Thyroid gland (tissue), 4 donors: ENCODE results near the gene CTDSP2. TPM values are rescaled to one million over a fixed set of nuclear protein-coding genes. Genes with fewer than 3 reads are reported as not detected.

Experiments used
- DNase-seq, 2 donors: peaks; one replicate each; pipeline ENCODE4 v3.0.0-alpha.2; 2019
- H3K27ac ChIP-seq, 3 donors: fragments of 200-600 bp; sonication (generic); 1 replicate in 2 of 3; 2 replicates in 1 of 3; pipeline ENCODE4 v1.5.1; 2016 to 2019; ENCODE audit warnings: mild to moderate bottlenecking in 1 of 3, moderate library complexity in 1 of 3
- H3K27me3 ChIP-seq: fragments of 200-600 bp; sonication (generic); one replicate; pipeline ENCODE4 v1.5.1; 2019
- H3K36me3 ChIP-seq, 2 donors: fragments of 200-600 bp; sonication (generic); one replicate each; pipeline ENCODE4 v1.5.1; 2016 to 2019
- H3K4me1 ChIP-seq, 2 donors: fragments of 200-600 bp; sonication (generic); one replicate each; pipeline ENCODE4 v1.5.1; 2017 to 2019
- H3K4me3 ChIP-seq, 3 donors: fragments of 200-600 bp; sonication (generic); replicated peaks in 1 of 3; 1 replicate in 2 of 3; 2 replicates in 1 of 3; pipeline ENCODE4 v1.5.1; 2016; ENCODE audit warnings: mild to moderate bottlenecking in 1 of 3
- H3K9me3 ChIP-seq: fragments of 200-600 bp; sonication (generic); one replicate; pipeline ENCODE4 v1.5.1; 2017
- CTCF ChIP-seq, 6 experiments: fragments of 200-600 bp in 3 of 6; fragments of 450-650 bp in 3 of 6; sonication (generic) in 3 of 6; IDR thresholded peaks; one replicate each; pipeline ENCODE4 v1.5.1; 2016 to 2019; ENCODE audit warnings: antibody characterized with exemption in 6 of 6, mild to moderate bottlenecking in 2 of 6, inconsistent platforms in 1 of 6, moderate library complexity in 1 of 6
- POLR2A ChIP-seq, 2 donors: fragments of 450-650 bp; IDR thresholded peaks; one replicate each; pipeline ENCODE4 v1.6.1; 2017; ENCODE audit warnings: antibody characterized with exemption in 2 of 2, mild to moderate bottlenecking in 2 of 2, moderate library complexity in 1 of 2
- WGBS, 2 donors: methylation state at CpG; one replicate each; pipeline ENCODE4 v1.1.5; 2017; 5-methylcytosine and 5-hydroxymethylcytosine counted together
- intact Hi-C: fragments of 100-400 bp; cut with DNase I; formaldehyde crosslinking; loops from one replicate; pipeline ENCODE4 v1.15.1; 2023
- total RNA-seq, 4 donors: library from RNA; depleted of rRNA; stranded (reverse); fragments of >200 nt; gene quantifications; one replicate each; pipeline ENCODE4 v1.2.3, GENCODE V29; 2016

Gene CTDSP2
- 100 to 1,000 TPM in 3 of 4 donors, 10 to 100 TPM in 1; 91.5 to 190 (median 138) TPM for total RNA-seq

- TF ChIP-seq CTCF (IDR thresholded peaks at IDR 0.05) (peak in 1 of 6 experiments; percentile 17), POLR2A (IDR thresholded peaks at IDR 0.05) (peak in 1 of 2 donors; percentile 95)
- Histone ChIP-seq H3K27ac (peak within 1 kb of the TSS; percentile 98 to 100 (median 99)), H3K27me3 (no peaks in the 10 kb centered on the region), H3K4me1 (peaks cover 30 to 31% of the 10 kb centered on the region in 2 donors), H3K9me3 (no peaks in the 10 kb centered on the region), H3K4me3 (peak within 1 kb of the TSS; percentile 92 to 98 (median 97)), H3K36me3 (no peaks in the 10 kb centered on the region)
- peak; percentile 100 for DNase-seq
- 0 to 1% methylated on average over 27 to 40 of the region's 58 CpGs for WGBS, 2 donors
- intact Hi-C loops, result no loop called here
These were observed at the start of gene CTDSP2 for GRCh38 chr12:57846577-57847319. Gene CTDSP2 (minus strand): TSS chr12:57846729. CDS start chr12:57846435, 294 bp downstream.

- no peak for DNase-seq
- Histone ChIP-seq H3K9me3 (no peaks in the 10 kb centered on the region), H3K36me3 (no peaks in the 10 kb centered on the region), H3K4me3 (peak overlapping the region; percentile 6 to 63 (median 52)), H3K27ac (peak overlapping the region; percentile 95 to 98 (median 98)), H3K4me1 (peaks cover 56 to 78% of the 10 kb centered on the region in 2 donors), H3K27me3 (no peaks in the 10 kb centered on the region)
- WGBS, 2 donors, result 35 to 36% methylated on average over 3 to 5 of the region's 6 CpGs
- TF ChIP-seq POLR2A (IDR thresholded peaks at IDR 0.05) (no peak), CTCF (IDR thresholded peaks at IDR 0.05) (no peak)
- intact Hi-C loops, result loop anchor here (5.0 kb wide), 1 partner anchor 114 kb away; the partner anchor contains the start of gene TSFM
These were observed 49.5 kb upstream of the CTDSP2 start for GRCh38 chr12:57896115-57896433.

- TF ChIP-seq CTCF (IDR thresholded peaks at IDR 0.05), result no peak
- no peak for TF ChIP-seq POLR2A (IDR thresholded peaks at IDR 0.05)
- H3K9me3 ChIP-seq, result no peaks in the 10 kb centered on the region
- intact Hi-C loops, result loop anchor here (5.0 kb wide), 1 partner anchor 113 kb away; the partner anchor contains the start of gene TSFM
- H3K36me3 ChIP-seq, result no peaks in the 10 kb centered on the region
- DNase-seq, result no peak
- no peaks in the 10 kb centered on the region for H3K27me3 ChIP-seq
- peaks cover 56 to 82% of the 10 kb centered on the region in 2 donors for H3K4me1 ChIP-seq
- H3K4me3 ChIP-seq, result peak overlapping the region in 1 of 3 donors; percentile 52
- H3K27ac ChIP-seq, result peak overlapping the region; percentile 95 to 98 (median 98)
- WGBS, 2 donors, result 77 to 78% methylated on average over 5 of the region's 5 CpGs
These were observed 49.0 kb upstream of the CTDSP2 start for GRCh38 chr12:57895389-57896114.

GRCh38 chr12:57894399-57895292 lies 48.1 kb upstream of the CTDSP2 start:
- H3K27ac ChIP-seq, result peak overlapping the region; percentile 91 to 98 (median 95)
- H3K4me1 ChIP-seq, result peaks cover 56 to 90% of the 10 kb centered on the region in 2 donors
- H3K9me3 ChIP-seq, result no peaks in the 10 kb centered on the region
- no peak for DNase-seq
- 79 to 89% methylated on average over 6 of the region's 6 CpGs for WGBS, 2 donors
- no peaks in the 10 kb centered on the region for H3K36me3 ChIP-seq
- no peak for TF ChIP-seq CTCF (IDR thresholded peaks at IDR 0.05)
- TF ChIP-seq POLR2A (IDR thresholded peaks at IDR 0.05), result no peak
- intact Hi-C loops, result loop anchor here (5.0 kb wide), 2 partner anchors 42 to 112 kb away; partner anchors contain the start of gene TSFM
- H3K27me3 ChIP-seq, result no peaks in the 10 kb centered on the region
- H3K4me3 ChIP-seq, result no peak overlapping the region
